HG03135 (cell line): ENCODE results near the gene HMGCR.

Source experiments
- ATAC-seq: cut with Tn5 transposase; IDR thresholded peaks from one replicate; pipeline ENCODE4 v1.9.1; 2021; ENCODE audit warnings: mild to moderate bottlenecking, moderate library complexity; ENCODE audit not compliant: unreplicated experiment

HMGCR gene

DNA sequence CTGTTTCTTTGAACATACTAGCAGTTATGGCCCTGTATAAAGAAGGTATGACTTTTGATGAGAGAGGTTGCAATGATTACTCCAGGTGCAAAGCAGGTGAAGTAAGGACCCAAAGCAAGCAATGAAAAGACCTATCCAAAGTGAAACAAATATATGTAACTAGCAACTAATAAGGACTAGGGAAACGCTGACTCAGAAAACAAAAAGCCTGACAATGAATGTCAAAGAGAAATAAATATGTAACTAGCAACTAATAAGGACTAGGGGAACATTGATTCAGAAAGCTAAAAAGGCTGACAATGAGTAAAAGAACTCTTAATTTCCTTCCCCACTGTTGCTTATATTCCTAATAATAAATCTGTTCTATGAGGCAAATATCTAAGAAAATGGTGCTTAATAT, 43.1 kb downstream of the HMGCR start:
- ATAC-seq = no peak

DNA sequence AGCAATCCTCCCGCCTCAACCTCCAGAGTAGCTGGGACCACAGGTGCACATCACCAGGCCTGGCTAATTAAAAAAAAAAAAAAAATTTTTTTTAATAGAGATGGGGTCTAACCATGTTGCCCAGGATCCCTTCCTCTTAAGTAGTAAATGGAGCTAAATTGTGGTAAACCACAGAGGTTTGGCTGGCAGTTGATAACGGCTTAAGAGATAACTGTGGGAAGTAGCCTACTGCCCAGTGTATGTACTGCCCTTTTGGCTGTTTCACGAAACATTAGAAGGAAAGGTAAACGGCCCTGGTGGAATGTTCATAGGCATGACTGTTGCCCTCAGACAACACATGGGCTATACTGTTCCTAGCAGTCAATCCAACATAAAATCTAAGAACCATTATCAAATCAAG, 44.4 kb downstream of the HMGCR start:
- no peak for ATAC-seq

DNA sequence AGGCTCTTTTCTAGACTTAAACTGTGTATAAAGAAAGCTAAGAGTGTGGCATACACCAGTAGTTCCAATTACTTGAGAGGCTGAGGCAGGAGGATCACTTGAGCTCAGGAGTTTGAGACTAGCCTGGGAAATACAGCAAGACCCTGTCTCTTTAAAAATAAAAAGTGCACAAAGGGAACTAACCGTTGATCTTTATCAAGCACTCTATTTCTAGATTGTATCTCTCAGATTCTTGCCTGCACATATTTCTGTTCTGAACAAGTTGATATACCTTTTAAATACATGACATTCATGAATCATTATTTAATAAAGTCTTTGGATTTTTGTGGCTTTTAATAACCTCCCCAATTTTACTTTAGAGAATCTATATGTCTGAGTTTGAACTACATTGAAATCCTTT, 47.2 kb downstream of the HMGCR start:
- no peak for ATAC-seq

DNA sequence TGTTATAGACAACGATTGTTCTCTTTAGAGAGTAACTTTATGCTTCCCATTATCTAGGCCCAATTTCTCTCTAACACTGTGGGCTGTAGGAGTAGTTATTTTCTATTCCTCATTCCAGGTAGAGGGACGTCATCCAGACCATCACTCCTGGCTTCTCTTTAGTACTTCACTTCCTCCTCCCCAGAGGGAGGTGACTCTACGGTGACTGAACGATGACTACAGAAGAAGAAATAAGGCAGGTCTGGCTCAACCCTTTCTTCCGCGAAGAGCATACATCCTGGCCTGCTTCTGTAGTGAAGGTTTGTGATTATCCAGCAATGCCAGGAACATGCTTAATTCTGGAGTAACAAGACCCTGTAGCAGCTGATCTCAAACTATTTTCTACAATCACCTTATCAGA, 50.8 kb downstream of the HMGCR start:
- ATAC-seq = no peak

DNA sequence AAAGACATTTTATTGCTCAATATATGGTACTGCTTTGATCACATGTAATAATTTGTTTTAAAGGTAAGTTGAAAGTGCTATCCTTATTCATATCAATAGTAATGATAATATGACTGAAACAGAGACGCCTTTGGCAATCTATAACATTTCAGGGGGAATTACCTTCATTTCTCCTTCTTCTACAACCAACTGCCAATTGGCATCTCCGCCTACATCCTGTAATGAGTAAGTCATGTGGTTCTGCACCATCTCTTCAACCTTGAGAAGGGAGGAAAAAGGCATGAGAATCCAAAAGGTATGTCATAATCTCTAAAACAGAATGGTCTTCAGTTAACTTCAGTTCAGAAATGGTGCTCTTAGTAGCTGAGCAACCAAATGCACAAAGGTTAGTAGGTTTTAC, 52.4 kb downstream of the HMGCR start:
- no peak for ATAC-seq

DNA sequence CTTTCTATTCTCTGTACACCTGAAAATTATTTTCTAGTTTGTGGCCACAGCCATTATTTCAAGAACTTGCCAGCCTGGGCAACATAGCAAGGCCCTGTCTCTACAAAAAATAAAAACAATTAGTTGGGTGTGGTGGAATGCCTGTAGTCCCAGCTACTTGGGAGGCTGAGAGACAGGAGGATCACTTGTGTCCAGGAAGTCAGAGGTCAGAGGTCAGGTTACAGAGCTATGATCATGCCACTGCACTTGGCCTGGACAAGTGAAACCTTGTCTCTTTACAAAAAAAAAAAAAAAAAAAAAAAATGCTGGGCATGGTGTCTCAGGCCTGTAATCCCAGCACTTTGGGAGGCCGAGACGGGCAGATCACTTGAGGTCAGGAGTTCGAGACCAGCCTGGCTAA, 58.3 kb downstream of the HMGCR start:
- ATAC-seq = no peak

DNA sequence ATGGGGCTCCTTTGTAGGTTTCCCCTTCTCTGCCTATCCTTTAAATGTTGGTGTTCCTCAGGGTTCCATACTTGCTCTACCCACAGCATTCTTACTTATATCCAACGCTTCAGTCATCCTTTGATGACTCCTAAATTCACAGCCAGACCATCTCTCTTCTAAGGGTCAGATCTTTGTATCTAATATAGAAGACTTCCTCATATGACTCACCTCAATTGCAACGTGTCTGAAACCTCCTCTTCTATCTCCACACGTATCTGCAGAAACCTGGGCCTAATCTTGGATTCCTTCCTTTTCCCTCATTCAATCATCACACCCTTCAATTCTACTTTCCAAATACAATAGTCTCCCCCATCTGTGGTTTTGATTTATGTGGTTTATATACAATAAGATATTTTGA, 68.3 kb downstream of the HMGCR start:
- ATAC-seq = no peak
